ENCODE data around the gene MGAT4B. TPM values are rescaled to one million over a fixed set of nuclear protein-coding genes. Genes with fewer than 3 reads are reported as not detected.

The MGAT4B gene
- total RNA-seq, 4 donors from 2014 or later = 83.6 to 108 (median 102) TPM

GRCh38 chr5:179767496-179768100 lies 39.1 kb downstream of the MGAT4B start:
- H3K4me1 ChIP-seq = peaks cover 14 to 31% of the 10 kb centered on the region in 2 donors
- intact Hi-C loops (cut with DNase I) = no loop called here
- WGBS, 2 donors = 87 to 91% methylated on average over 9 of the region's 9 CpGs

DNA sequence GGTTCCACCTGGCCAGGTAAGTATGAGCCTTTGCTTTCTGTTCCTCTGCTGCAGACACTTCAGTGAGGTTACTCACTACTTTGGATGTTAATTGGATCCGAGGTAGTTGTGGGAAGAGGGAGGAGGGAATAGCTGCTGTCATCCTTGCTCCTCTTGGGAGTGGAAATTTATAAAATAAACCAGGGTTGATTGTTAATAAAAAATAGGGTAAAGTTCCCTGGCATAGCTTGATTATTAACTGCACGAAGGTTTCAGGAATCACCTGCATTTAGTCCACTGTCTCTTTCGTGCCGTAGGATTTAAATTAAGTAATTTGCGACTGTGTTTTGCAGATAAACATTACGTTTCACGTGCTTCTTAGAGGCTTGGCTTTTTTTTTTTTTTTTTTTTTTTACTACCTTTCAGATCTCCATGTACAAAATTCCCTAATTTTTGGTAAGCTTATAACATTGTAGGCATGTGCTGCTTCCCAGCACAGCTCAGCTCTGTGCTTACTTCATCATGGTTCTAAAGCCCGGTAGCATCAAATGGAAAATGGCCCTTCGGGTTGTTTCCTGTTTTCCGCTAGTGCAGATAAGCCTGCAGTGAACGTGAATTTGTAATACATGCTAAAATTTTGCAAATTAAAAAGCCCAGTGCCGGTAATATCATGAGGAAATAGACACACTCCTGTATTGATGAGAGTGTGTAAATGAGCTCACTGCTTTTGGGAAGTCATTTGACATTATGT lies 39.8 kb downstream of the MGAT4B start:
- TF ChIP-seq CTCF (IDR thresholded peaks at IDR 0.05) (no peak), POLR2A (IDR thresholded peaks at IDR 0.05) (no peak)
- Histone ChIP-seq H3K4me3 (replicated peaks in 1 of 3) (no peak overlapping the region), H3K9me3 (no peaks in the 10 kb centered on the region), H3K27ac (no peak overlapping the region), H3K27me3 (no peaks in the 10 kb centered on the region), H3K4me1 (peaks cover 21 to 38% of the 10 kb centered on the region in 2 donors), H3K36me3 (peaks cover 35 to 43% of the 10 kb centered on the region in 2 donors)
- intact Hi-C loops (cut with DNase I) = no loop called here
- 78 to 79% methylated on average over 12 of the region's 12 CpGs for WGBS, 2 donors
- no peak for DNase-seq

More at GRCh38 chr5:179767496-179768100, 39.1 kb downstream of the MGAT4B start:
- no peak overlapping the region for H3K27ac ChIP-seq
- no peak for TF ChIP-seq POLR2A (IDR thresholded peaks at IDR 0.05)
- TF ChIP-seq CTCF (IDR thresholded peaks at IDR 0.05) = no peak
- H3K4me3 ChIP-seq (replicated peaks in 1 of 3) = no peak overlapping the region
- H3K27me3 ChIP-seq = no peaks in the 10 kb centered on the region
- H3K9me3 ChIP-seq = no peaks in the 10 kb centered on the region
- no peak for DNase-seq
- peaks cover 42 to 50% of the 10 kb centered on the region in 2 donors for H3K36me3 ChIP-seq

DNA sequence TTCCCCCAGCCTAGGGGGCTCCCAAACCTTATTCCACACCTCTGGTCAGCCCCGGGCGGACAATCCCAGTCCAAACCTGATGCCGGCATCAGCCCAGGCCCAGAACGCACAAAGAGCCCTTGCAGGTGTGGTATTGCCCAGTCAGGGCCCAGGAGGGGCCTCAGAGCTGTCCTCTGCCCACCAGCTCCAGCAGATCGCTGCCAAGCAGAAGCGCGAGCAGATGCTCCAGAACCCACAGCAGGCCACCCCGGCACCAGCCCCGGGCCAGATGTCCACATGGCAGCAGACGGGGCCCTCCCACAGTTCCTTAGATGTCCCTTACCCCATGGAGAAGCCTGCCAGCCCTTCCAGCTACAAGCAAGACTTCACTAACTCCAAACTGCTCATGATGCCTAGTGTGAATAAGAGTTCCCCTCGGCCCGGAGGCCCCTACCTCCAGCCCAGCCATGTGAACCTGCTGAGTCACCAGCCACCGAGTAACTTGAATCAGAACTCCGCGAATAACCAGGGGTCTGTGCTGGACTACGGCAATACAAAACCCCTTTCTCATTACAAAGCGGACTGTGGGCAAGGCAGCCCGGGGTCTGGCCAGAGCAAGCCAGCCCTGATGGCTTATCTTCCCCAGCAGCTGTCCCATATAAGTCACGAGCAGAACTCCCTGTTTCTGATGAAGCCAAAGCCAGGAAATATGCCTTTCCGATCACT lies 40.5 kb downstream of the MGAT4B start:
- H3K36me3 ChIP-seq = peaks cover 29 to 35% of the 10 kb centered on the region in 2 donors
- TF ChIP-seq POLR2A (IDR thresholded peaks at IDR 0.05) = no peak
- TF ChIP-seq CTCF (IDR thresholded peaks at IDR 0.05) = no peak

DNA sequence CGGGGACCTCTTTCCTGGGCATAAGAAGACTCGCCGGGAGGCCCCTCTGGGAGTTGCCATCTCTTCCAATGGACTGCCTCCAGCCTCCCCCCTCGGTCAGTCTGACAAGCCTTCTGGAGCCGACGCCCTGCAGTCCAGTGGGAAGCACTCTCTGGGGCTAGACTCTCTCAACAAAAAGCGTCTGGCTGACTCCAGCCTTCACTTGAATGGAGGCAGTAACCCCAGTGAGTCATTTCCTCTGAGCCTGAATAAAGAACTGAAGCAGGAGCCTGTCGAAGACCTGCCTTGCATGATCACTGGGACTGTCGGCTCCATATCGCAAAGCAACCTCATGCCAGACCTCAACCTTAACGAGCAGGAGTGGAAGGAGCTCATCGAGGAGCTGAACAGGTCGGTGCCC lies 41.3 kb downstream of the MGAT4B start:
- no peak overlapping the region for H3K4me3 ChIP-seq (replicated peaks in 1 of 3)
- H3K27me3 ChIP-seq = no peaks in the 10 kb centered on the region
- WGBS, 2 donors = 61 to 68% methylated on average over 9 to 13 of the region's 13 CpGs
- peaks cover 21 to 30% of the 10 kb centered on the region in 2 donors for H3K36me3 ChIP-seq
- TF ChIP-seq POLR2A (IDR thresholded peaks at IDR 0.05) (no peak), CTCF (IDR thresholded peaks at IDR 0.05) (no peak)
- intact Hi-C loops (cut with DNase I) = no loop called here
- H3K27ac ChIP-seq = no peak overlapping the region
- no peaks in the 10 kb centered on the region for H3K9me3 ChIP-seq
- peaks cover 26 to 44% of the 10 kb centered on the region in 2 donors for H3K4me1 ChIP-seq
- no peak for DNase-seq

More for the DNA sequence above, 40.5 kb downstream of the MGAT4B start:
- no peaks in the 10 kb centered on the region for H3K9me3 ChIP-seq
- intact Hi-C loops (cut with DNase I) = no loop called here
- no peak for DNase-seq
- no peak overlapping the region for H3K4me3 ChIP-seq (replicated peaks in 1 of 3)
- no peaks in the 10 kb centered on the region for H3K27me3 ChIP-seq
- peaks cover 26 to 44% of the 10 kb centered on the region in 2 donors for H3K4me1 ChIP-seq
- H3K27ac ChIP-seq = no peak overlapping the region
- 81 to 88% methylated on average over 11 to 18 of the region's 20 CpGs for WGBS, 2 donors
